NB4 (cell line): ENCODE data around the gene C2orf49.

Source experiments
- DNase-seq: peaks from one replicate; pipeline ENCODE4 v3.0.0; 2010; ENCODE audit warnings: low read depth
- H3K4me3 ChIP-seq: one replicate; pipeline ENCODE4 v1.5.1; 2011; ENCODE audit warnings: mild to moderate bottlenecking, low read depth, low read length, moderate library complexity
- CTCF ChIP-seq: IDR thresholded peaks from one replicate; pipeline ENCODE4 v1.5.1; 2012; ENCODE audit warnings: low read depth, low read length
- MYC ChIP-seq: IDR thresholded peaks from 2 replicates; pipeline ENCODE4 v1.6.1; 2011; ENCODE audit warnings: low read depth, low read length
- POLR2A ChIP-seq: IDR thresholded peaks from 2 replicates; pipeline ENCODE4 v1.6.1; 2011; ENCODE audit warnings: mild to moderate bottlenecking; ENCODE audit not compliant: insufficient read length; ENCODE audit errors: extremely low read depth
- TF ChIP-seq, protein P1 (sequence below): IDR thresholded peaks from 2 replicates; pipeline ENCODE4 v1.6.1; 2011; ENCODE audit warnings: low read depth, low read length

C2orf49 gene

DNA sequence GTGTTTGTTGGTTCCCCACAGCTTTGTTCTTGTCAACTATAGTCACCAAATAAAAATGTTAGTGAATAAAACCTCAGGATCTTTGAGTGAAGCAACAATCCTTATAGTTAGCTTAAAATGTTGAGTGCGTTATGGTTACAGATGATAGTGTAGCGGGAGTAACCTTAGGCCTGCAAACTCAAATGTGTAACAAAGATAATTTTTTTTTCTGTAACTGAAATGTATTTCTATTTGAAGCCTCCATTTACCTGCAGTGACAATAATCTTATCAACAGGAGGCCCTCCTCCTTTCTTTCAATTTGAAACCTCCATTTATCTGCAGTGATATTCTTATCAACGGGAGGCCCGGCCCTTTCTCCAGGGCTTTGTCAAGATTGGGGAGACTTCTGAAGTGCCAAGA lies 3.1 kb upstream of the C2orf49 start:
- no peak for DNase-seq
- no peak overlapping the region for H3K4me3 ChIP-seq
- TF ChIP-seq, protein P1, sequence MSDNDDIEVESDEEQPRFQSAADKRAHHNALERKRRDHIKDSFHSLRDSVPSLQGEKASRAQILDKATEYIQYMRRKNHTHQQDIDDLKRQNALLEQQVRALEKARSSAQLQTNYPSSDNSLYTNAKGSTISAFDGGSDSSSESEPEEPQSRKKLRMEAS: no peak
- TF ChIP-seq MYC (no peak), CTCF (no peak), POLR2A (no peak)

GRCh38 chr2:105335469-105335868 lies 1.9 kb upstream of the C2orf49 start:
- TF ChIP-seq POLR2A (no peak), CTCF (no peak), MYC (no peak)
- TF ChIP-seq, protein P1: no peak
- no peak for DNase-seq
- no peak overlapping the region for H3K4me3 ChIP-seq

DNA sequence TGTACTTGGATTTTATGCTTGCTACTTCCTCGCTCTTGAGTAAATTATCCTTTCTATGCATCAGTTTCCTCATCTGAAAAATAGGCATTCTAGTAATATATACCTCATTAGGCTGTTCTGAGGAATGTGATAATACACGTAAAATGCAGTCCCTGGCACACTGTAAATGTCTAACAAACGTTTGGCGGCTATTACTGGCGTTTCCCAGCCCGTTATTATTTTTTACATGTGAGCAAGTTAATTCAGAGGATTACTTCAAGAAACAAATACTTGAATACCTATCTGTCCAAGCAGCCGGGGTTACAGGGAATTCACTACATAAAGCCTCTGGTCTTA lies 586 bp upstream of the C2orf49 start:
- TF ChIP-seq, protein P1: no peak
- TF ChIP-seq CTCF (no peak), MYC (no peak), POLR2A (no peak)
- DNase-seq: no peak
- peak overlapping the region; percentile 97 for H3K4me3 ChIP-seq

DNA sequence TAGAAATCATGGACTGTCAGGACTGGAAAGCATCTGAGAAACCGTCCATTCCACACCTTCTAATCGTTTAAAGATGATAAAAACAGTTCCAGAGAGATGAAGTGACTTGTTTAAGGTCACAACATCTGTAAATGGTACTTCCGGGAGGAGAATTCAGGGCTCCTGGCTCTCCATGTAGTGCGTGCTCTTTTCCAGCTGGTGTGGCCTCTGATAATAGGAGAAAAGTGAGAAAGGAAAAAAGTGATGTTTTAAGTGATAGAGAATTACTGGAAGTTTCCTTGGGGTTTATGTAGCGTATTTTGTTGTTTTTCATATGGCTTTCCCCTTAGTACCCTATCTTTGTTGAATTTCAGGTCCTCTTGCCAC lies 663 bp downstream of the C2orf49 start:
- DNase-seq: peak; percentile 31
- peak overlapping the region; percentile 97 for H3K4me3 ChIP-seq
- TF ChIP-seq POLR2A: no peak
- TF ChIP-seq MYC: no peak
- no peak for TF ChIP-seq CTCF
- TF ChIP-seq, protein P1: no peak

DNA sequence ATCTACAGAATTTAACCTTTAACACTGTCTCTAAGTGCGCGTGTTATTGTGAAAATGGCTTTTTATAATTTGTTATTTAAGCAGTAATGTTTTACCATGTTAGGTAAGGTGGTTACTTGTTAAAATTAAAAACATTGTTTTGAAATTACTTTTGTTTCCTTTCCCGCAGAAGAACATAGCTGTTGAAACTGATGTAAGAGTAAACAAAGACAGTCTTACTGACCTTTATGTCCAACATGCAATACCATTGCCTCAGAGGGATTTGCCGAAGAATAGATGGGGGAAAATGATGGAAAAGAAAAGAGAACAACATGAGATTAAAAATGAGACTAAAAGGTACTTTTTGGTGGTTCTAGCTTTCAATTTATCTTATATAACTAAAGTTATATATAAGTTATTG lies 2.1 kb downstream of the C2orf49 start:
- peak overlapping the region; percentile 97 for H3K4me3 ChIP-seq
- DNase-seq: no peak
- no peak for TF ChIP-seq CTCF
- TF ChIP-seq, protein P1: no peak
- TF ChIP-seq POLR2A: no peak
- no peak for TF ChIP-seq MYC

- TF ChIP-seq CTCF: peak; percentile 10
- TF ChIP-seq, protein P1: no peak
- no peak overlapping the region for H3K4me3 ChIP-seq
- peak; percentile 49 for DNase-seq
Measured at GRCh38 chr2:105344704-105345345, 7.5 kb downstream of the C2orf49 start.
